Activated CD8-positive, alpha-beta memory T cell treated with anti-CD3 and anti-CD28 coated beads, Interleukin-2, amount 50 U/mL, for 1 hour (primary cell): ENCODE results near the gene HJV.

ENCODE experiments used
- DNase-seq: peaks from one replicate; pipeline ENCODE4 v3.0.0-alpha.2; 2020; ENCODE audit errors: extremely low read depth

The HJV gene

DNA sequence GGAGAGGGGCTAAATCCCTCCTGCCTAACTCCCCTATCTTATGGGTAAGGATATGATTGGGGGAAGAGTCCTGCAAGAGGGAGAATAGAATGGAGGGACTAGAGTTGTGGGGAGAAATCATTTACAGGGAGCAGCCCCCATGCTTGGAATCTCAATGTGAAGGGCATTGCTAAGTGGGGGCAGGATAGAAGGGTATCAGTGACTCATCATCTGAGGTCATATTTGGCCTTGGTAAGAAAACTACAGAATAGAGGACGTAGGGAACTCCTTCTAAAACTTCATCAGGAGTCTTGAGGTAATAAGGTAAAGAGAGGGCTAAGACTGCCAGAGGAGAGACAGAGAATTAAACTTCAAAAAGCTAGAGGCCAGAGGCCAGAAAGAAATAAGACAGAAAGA, 487 bp downstream of the HJV start:
- no peak for DNase-seq

DNA sequence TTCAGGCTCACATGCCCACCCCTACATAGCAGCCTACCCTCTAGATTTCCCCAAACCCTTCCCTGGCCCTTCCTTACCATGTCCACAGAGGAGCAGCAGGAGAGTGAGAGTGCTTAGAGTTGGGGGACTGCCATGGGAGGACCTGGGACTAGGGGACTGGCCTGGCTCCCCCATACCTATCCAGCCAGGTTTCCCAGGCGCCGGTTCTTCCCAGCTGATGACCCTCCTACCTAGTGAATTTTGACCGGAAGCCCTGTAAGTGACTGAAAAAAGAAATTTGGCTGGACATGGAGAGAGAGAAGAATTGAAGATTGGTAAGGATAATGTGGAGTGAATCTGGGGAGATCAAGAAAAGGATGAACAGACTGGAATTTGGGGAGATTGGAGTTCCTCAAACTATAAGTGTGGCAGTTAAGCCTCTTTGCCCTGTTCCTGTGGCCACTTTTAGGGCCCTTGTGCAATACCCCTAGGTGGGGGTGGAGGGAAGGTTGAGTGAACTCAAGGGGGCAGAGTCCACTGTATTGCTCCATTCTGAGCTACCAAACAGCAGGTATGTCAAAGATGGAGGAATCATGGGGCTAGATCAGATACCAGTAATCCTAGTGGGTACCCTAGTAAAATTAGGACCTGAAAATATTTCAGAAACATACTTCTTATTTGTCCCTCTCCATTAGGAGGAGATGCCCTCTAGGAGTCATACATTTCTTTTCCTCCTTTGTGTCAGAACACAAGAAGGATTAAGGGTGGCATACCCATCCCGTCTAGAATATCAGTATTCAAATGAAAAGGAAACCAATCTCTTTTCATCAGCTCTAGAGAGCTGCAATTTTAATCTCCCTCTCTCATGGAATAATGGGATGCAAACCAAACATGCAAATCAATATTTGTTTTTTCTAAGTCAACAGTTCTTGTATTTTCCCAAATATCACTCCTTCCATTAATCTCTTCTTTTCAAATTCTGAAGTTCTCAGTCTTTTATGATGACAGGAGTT, 1.2 kb downstream of the HJV start:
- no peak for DNase-seq

DNA sequence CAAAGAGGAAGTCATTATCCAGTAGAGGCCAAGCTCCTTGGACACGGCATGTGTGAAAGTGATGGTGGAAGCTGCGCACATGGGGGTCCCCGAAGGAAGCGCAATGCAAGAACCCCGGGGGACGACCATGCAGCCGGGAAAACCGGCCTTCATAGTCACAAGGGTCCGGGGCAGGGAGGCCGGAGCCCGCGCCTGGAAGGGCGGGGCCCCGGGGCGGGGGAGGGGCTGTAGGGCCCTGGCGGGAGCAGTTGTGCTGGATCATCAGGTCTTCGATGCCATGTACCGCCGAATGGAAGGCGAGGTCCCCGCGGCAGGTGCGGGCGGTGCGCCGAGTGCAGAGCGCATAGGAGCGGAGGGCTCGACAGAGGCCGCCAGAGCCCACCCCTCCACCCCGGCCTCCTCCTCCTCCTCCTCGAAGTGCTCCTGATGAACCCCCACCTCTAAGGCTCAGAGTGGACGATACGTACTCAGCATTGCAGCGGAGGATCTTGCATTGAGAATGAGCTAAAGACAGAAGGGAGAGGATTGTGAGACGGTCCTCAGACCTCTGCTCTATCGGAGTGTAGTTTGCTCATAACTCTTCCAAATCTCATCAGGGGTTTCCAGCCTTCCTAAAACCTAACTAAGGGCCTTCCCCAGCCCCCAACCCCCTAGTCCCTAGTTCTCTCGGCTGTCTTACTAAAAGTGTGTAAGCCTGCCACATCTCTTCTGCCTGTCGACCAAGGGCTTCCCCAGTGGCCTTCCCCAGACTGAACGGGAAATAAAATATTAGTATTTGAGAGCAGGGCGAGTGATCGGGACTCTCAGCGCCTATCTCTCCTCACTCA, 2.1 kb downstream of the HJV start:
- no peak for DNase-seq

DNA sequence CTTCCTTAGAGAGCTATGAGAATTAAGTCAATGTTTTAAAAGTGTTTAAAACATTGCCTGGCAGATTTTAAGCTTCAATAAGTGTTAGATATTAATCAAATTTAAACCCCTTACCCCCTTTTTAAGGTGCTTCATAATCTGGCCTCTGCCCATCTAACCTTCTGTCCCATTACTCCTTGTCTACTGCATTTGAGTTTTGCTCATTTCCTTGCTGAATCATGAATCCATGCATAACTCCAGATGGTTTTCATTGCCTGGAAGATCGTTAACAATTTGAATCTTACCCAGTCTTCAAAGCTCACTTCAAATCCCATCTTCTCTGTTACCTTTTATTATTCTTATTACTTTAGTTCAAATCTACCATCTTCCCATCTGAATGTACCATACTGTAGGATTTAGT, 4.6 kb downstream of the HJV start:
- no peak for DNase-seq

DNA sequence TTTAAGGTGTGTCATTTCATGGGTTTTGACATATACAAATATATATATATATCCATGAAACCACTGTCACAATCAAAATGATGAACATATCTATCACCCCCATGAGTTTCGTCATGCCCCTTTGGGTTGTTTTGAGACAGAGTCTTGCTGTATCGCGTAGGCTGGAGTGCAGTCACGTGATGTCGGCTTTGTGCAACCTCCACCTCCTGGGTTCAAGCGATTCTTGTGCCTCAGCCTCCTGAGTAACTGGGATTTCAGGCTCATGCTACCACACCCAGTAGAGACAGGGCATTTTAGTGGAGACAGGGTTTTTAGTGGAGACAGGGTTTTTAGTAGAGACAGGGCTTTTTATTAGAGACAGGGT, 8.0 kb downstream of the HJV start:
- no peak for DNase-seq

DNA sequence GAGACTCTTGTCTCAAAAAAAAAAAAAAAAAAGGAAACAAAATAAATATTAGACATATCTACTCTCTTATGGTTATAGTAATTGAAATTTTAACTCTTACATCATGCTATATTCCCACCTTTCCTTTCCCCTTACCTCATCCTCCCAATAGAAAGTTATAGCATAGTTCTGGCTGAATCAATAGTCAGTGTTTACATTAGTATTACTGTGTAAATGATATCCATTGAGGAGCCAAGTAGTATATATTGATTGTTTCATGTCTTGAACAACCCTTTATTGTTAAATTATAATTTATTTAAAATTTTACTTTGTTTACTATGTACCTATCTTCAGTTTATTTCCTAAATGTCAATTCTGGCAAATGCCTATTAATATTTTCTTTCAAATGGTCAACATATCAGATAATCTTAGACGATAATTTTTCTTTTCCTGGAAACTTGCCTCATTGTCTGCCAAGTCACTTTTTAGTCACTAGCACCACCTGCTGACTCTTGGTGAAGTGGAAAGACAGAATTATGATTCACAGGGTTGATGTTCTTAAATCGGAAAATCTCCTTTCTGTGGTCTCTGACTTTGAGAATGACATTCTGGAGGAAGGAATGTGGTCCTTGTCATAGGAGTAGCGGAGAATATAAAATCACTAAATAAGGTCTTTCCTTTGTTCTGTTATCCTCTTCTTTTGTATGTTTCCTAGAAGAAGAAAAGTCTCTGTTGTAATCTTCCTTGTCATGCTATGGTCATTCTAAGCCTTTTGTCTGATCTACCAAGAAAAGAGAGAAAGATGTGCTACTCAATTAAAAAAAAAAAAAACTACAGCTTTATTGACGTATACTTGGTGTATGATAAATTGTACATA, 8.6 kb downstream of the HJV start:
- no peak for DNase-seq

DNA sequence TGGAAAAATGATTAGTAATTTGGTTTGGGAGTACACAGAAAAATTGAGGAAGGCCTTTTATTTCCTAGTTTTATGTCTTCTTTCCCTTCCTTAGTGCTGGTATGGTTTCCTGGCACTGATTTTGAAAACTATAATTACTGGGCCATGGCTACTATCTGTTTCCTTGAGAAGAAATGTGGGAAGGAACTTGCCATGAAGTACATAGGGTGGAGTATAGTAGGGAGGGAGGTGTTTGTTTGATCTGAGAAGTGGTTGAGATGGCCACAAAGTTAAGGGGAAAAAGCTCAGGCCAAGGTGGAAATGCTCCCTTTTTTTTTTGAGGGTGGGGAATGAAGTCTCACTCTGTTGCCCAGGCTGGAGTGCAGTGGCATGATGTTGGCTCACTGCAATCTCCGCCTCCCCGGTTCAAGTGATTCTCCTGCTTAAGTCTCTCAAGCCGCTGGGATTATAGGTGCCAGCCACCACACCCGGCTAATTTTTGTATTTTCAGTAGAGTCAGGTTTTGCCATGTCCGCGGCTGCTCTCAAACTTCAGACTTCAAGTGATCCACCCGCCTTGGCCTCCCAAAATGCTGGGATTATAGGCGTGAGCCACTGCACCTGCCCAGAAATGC, 11.3 kb downstream of the HJV start:
- no peak for DNase-seq

DNA sequence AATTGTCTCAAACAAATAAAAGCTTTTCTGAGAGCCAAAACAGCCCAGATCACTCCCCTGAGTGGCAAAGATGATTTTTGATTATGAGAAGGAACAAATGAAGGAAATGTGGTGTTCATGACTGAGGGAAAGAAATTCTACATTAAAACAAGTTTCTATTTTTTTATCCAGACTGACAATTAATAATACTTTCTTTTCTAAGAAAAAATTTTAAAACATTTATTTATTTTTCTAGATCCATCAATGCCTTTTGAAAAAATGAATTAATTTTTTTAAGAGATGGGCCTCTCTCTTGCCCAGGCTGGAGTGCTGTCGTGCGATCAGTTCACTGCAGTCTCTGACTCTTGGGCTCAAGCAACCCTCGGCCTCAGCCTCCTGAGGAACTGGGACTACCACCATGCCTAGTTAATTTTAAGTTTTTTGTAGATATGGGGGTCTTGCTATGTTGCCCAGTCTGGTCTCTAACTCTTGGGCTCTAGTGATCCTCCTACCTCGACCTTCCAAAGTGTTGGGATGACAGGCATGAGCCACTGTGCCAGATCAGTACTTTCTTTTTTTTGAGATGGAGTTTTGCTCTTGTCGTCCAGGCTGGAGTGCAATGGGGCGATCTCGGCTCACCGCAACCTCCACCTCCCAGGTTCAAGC, 13.9 kb downstream of the HJV start:
- DNase-seq, result no peak

DNA sequence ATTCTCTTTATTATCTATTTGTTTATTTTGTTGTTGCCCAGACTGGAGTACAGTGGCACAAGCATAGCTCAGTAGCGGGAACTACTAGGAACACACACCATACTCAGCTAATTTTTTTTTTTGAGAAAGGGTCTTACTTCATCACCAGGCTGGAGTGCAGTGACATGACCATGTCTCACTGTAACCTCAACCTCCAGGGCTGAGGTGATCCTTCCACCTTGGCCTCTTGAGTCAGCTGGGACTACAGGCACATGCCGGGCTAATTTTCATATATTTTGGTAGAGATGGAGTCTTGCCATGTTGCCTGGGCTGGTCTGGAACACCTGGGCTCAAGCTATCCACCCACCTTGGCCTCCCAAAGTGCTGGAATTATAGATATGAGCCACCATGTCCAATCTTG, 19.8 kb downstream of the HJV start:
- DNase-seq, result no peak

DNA sequence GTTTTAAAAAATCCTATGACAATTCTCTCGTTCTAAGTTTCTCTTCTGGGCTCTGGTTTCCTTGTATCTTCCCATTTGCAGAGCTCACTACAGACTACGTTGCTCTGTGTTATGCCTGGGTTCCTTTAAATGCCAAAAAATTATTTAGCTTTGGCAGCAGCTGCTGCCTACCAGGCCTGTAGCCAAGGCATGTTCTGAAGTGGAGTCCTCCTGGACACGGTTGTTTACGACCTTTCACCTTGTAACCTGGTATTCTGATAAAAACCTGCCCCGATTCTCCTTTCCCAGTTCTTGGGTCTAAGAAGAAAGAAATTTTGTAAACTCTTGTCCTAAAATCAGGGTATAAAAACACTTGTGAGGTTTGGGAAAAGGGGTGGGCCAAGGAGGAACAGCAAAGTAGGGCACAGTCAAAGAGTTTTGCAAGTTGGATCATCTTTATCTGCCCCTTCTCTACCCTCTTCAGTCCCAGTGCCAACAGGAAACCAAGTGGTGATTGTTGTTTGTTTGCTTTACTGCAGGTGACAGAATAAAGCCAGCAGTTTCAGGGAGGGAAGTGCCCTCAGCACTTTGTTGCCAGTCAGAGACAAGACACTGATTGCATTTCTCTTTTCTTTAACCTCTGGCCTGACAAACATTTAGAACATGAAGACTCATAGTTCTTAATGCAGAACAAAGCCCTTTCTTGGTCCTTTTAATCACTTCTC, 22.1 kb downstream of the HJV start:
- DNase-seq, result no peak

DNA sequence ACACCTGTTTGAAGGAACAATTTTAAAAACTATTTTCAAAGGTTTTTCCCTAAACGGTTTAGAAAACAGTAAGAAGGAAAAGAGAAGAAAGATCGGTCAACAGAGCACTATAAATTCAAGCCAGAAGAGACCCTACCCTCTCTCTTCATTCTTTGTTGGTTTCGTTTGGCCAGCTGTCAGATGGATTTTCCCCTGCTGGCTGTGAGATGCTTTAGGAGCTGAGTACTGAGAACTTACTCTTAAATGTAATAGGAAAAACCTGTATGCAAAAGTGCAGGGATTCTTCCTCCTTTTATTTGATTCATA, 23.9 kb downstream of the HJV start:
- no peak for DNase-seq

DNA sequence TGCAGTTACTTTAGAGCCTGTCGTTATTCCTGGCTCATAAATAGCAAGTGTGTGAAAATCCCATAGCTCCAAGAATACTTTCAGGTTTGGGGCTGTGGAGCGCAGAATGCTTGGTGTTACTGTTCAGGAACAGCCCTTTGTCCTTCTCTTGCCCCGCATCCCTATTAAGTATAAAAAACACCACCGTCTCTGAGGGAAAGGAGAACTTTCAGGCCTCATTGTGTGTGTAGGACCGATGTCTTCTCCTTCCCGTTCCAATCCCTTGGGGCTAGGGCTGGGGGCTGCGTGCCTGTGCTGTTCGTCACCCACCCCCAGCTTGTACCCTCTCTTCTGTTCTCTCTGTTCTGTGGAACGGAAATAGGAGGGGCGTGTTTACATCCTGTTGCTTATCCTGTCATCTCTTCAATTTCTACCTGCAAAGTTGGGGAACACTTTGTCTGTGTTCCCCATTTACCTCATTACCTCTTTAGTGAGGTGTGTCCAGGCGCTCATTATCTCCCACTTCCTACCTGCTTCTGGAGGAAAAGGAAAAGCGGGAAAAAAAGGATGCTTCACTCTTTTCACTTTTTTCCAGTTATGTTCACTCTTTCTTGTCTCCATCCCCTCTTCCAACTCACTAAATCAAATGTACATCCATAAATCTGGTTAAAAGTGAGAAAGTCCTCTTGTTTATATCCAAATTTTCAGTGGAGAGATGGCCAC, 24.4 kb downstream of the HJV start:
- DNase-seq, result no peak

DNA sequence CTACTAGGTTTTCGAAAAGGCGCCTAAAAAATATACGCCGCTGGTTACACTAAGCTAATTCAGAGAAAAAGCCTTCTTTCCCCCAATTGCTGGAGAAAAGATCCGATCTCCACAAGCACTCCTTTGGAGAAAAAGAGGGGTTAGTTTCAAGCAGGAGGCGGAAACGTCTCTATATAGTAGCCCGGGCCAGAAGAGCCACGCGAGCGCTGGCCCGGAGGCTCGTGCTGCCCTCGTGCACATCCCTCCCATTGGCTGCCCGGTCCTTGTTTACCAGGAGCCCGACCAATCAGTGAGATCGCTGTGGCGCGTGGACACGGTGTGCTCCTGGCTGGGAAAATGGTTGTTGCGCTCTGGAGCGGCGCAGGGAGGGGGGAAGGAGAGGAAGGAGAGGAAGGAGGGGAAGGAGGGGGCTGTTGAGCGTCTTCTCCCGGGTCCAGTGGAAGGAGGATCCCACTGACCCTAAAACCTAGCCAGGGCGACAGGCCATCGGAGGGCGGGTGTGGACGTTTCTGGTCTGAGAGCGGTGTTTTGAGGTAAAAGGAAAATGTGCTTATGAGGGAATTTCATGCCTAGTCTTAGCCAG, 25.0 kb downstream of the HJV start, which contains the start of gene TXNIP:
Gene TXNIP (minus strand): TSS at position 147 of the 583 bp plus-strand sequence. CDS start 313 bp downstream, outside the sequence.
- peak; percentile 89 for DNase-seq

DNA sequence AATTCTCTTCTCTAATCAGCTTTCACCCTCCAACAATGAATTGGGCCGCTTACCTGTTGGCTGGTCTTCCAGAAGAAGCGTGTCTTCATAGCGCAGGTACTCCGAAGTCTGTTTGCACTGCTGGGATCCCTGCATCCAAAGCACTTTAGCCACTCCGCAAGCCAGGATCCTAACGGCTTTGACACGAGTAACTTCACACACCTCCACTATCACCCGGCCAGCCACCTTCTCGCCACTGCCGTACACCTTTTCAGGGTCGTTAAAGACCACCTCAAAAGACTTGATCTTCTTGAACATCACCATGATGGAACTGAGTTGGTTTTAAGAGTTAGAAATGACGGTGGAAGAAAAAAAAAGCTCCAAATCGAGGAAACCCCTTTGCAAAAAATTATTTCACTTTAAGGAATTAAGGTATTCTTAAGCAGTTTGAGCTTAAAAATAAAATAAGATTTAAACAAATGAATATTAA, 25.5 kb downstream of the HJV start:
- DNase-seq, result no peak

DNA sequence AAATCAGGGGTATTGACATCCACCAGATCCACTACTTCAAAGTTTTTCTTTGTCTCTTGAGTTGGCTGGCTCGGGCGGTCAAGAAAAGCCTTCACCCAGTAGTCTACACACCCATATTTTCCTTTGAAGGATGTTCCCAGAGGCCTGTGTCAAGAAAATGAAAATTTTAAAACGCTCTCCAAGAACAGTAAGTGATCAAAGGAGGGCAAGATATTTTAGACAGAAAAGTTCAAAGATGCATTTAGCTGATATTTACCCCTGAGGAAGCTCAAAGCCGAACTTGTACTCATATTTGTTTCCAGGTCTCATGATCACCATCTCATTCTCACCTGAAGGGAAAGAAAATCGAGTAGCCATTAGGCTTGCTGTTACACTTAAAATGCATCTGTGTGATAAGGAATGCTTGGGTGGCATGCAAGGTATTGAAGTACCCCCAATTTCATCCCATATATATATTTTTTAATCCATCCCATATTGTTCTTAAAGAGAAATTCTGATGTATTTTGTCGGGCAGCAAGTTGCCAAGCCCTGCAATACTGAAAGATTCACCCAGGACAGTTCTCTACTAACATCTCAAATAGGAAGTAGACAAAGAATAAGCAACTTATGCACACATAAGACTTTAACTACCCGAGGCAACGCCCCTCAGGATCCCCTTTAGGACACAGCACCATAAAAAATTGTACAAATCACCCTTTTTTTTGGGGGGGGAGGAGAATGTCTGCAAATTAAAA, 26.2 kb downstream of the HJV start:
- no peak for DNase-seq

DNA sequence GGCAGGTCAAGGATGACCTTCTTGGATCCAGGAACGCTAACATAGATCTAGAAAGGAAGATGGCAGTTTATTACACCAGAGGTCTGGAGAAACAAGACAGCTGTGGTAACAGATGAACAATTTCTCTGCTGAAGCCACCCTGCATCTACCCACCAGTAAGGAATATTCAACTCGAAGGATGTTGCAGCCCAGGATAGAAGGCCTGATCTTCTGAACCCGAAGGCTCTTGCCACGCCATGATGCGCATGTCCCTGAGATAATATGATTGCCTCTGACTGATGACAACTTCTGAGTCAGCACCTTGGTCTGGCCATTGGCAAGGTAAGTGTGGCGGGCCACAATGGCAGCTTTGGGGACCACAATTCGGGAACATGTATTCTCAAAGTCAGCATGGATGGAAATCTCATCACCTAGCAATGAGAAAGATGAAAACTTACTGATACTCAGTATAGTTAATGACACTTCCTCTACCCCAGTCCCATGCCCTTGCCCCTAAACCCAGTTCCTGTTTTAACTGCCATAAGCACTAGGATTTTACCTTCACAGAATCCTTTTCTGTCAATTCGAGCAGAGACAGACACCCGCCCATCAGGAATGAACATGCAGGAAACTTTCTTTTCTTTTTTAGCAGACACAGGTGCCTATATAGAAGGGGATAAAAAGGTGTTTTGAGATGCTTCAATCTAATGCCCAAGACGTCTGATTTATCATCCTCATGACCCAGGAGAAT, 27.0 kb downstream of the HJV start:
- DNase-seq, result no peak

DNA sequence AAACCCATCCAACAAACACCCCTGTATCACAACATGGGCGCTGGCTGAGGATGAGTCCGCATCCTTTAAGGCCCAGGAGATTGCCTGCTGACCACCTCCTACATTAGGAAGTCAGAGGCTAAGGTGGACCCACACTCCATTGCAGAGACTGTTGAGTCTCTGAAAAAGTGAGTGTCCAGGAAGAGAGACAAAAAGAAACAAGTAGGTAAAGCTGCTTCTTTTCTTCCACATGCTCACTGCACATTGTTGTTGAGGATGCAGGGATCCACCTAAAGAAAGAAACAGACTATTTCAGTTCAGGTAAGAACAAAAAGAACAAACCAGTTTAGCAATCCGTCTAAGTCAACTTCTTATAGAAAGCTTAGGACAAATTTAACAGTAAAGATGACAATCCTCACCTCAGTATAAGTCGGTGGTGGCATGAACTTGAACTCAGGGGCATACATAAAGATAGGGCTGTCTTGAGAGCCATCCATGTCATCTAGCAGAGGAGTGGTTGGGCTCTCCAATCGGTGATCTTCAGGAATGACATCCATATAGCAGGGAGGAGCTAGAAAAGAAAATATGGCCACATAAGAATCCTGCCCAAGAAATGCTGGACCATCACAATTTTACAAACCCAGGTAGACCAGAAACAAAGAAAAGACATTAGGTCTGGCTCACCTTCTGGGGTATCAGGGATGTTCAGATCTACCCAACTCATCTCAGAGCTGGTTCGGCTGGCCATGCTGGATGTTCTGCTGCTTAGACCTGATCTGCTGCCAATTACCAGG, 27.7 kb downstream of the HJV start:
- no peak for DNase-seq
